HG02759 (cell line): Measurements from ENCODE around the gene MVB12B.

Experiments
- ATAC-seq: cut with Tn5 transposase; IDR thresholded peaks from one replicate; pipeline ENCODE4 v1.9.1; 2021; ENCODE audit warnings: mild to moderate bottlenecking, moderate library complexity; ENCODE audit not compliant: unreplicated experiment

The MVB12B gene

DNA sequence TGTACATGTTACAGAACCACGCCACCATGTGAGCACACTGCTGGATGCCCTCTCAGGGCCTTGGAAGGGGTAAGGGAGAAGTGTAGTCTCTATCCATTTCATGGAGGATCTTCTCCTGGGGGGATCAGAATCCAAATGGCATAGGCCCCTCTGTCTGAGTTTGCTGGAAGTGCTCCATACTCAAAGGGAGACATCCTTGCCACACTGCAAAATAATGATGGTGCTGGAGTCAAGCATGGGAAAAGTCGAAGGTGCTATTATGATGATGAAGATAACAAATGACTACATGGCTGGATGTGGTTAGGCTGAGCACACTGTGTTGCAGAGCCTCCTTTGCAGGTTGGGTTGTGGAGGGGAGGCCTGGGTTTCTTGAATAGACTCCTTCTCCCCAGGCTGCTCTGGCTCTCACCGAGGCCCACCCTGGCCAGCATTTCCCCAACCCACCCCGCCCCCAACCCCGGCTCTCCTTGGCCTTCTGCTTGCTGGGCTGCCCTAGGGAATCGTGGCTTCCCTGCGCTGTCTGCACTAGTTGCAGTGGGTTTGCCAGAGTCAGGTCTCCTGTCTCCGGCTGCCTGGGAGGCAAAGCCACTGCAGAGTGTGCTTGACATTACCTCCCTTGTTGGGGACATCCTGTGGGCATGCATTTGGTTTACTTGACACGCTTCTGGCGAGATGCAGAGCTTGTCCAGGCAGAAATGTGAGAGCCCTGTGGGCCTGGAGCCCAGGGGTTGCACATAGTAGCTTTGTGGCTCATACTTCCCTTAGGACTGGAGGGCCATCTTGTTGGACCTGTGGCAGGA lies 3.0 kb downstream of the MVB12B start:
- ATAC-seq: no peak

DNA sequence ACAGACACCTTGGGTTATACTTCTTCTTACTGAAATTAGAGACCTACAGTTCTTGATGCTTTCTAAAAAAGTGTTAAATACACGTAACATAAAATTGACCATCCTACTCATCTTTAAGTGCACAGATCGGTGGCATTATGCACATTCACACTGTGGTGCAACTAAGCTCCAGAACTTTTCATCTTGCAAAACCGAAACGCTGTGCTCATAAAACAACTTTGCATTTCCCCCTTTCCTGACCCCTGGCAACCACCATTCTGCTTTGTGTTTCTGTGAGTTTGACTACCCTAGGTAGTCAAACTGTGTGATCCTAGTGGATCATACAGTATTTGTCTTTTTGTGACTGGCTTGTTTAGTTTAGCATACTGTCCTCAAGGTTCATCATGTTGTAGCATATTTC lies 3.9 kb downstream of the MVB12B start:
- ATAC-seq: no peak

DNA sequence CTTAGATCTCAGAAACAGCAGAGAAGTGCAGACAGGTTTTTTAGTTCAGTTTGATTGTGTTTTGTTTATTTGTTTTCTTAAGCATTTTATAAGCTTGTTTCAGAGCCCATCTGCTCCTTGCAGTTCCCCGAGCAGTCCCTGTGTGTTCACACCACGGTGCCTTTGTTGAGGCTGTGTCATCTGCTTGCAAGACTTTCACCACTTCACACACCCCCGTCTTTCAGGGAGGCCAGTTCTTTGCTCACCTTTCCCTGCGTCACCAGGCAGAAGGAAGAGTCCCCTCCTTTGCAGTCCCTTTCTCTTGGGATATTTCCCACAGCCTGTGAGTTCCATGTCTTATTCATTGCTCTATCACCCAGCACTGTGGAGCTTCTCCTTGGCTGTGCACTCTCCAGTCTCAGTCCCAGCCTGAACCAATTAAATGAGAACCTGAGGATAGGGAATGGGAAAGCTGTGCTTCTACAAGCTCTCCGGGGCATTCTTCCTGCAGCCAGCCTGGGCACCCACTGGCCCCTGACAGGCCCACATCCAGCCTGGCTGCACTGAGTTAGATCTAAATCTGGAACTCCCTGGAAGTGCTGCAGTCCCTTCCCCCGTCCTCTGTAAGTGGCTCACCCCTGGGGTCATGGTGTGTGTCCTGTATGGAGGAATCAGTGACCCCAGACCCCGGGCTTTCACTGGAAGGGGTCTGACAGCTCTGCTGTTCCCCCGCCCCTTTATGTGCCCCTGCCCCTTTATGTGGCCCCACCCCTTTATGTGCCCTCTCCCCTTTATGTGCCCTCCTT lies 5.5 kb downstream of the MVB12B start:
- no peak for ATAC-seq

DNA sequence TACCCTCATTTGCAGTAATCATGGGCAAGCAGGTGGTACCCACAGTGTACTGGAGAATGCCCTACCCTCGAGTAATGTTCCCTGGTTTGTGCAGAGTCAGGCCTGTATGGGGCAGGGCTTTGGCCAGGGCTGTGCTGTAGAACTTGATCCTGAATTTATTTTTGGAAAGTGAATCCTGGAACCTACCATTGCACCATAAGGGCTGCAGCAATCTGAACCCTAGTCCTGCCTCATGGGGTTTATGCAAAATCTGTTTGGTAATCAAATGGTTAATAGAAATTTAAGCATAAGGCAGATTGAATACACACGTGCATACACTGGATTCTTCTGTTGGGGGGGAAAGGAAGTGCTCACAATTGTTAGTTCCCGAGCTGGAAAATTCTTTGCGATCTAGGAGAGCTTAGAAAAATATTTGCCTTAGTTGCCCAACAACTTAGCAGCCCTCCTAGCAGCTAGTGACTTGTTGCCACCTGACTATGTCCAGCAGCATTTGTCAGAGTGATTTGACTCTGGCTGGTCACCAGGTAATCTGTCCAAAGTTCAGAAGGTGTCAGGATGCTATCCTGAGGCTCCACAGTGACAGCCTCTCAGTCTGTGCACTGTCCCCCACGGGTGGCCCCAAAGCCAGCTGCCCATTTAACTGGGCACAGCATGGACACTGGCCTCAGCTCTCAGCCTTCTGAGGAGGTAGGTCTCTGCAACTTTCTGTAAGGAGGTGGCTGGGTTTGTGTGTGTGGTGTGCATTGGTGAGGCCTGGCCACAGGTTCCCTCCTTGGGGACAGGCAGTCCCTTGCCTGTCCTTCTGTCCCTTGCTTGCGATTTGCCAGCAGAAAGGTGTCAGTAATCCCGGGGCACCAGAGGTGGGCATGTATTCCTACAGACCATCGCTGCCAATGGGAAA lies 8.3 kb downstream of the MVB12B start:
- no peak for ATAC-seq

DNA sequence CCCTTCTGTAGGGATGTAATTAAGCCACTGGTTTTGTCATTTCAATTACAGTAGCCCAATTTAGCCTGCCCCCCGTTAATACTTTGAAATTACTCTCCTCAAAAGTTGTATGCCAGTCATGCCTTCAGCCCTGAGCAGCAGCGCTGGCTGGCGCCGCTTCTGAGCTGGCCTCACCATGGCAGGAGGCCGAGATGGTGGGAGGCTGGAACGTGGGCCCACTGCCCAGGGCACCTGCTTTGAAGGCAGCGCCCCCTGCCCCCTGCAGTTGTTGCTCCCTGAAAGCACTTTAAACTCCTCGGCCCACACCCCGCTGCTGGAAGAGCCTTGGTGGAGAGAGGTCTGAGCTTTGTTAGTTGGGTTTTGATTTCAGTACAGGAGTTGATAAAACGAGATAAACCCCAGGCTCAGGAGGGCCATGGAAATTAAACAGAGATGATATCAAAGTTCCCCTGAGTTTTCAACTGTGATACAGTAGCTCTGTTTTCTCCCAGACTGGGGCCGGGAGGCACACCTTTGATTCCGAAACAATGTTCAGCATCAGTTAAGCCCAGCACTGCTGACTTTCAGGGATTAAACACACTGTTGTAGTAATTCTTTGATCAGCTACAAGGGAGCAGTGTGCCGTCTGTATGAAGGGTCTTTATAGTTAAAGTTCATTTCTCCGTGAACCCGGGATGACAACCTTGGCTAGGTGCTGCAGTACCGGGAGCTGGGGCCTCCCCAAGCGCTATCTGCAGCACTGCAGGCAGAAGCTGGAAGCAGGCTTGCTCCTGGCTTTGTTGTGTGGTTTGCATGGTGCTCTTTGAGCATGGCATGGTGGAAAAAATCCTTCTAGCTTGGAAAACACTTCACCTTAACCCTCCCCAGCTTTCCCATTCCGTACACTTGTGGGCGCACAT lies 9.5 kb downstream of the MVB12B start:
- no peak for ATAC-seq

DNA sequence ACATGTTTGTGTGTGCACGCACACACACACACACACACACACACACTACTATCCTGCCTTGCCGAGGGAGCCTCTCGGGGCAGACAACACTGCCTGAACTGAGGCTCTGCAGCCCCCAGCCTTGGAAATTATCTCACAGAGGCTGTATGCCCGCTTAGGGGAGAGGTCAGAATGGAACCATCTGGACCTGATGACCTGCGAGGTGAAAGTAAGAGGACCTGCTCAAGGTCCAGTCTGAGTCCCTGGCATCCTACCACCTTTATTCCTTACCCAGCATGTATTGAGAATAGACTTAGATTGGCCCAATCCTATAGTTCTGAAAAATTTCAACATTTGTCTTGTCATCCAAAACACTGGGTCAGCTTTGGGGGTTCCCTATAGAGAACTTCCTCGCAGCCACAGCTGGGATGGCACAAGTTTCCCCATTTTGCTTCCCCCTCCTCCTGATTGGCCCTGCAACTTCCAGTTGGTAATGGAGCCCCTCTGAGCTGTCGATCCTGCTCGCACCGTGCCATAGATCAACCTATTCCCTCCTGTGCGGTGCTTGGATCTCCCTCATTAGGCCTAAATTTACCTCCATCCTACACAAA lies 10.2 kb downstream of the MVB12B start:
- ATAC-seq: no peak

DNA sequence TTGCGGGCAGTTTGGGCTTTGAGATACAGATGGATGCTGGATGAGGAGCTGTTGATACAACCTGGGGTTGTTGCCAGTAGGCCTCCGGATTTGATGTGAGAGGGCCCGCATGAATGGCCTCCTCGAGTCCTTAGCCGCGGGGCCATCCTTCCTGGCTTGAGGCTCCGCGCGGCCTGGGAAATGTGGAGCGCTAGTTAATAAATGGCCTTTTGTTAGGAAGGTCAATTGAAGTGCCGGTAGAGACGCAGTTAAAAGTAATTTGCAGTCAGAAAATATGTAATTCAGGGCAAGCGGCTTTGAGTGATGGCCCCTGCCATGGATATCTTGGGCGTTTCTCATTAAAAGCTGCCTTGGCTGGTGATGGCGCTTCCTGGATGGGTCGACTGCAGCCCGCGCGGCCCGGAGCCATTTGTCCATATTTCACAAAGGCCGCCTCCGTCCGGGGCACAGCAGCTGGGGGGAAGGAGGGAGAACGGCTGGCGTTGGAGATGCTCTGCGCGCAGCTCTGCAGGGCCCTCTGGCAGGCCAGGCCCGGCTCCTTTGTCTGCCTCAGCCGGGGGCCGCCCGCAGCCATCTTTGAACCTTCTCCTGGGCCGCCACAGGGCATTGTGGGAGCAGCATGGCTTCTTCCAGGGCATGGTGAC lies 11.2 kb downstream of the MVB12B start:
- ATAC-seq: no peak

DNA sequence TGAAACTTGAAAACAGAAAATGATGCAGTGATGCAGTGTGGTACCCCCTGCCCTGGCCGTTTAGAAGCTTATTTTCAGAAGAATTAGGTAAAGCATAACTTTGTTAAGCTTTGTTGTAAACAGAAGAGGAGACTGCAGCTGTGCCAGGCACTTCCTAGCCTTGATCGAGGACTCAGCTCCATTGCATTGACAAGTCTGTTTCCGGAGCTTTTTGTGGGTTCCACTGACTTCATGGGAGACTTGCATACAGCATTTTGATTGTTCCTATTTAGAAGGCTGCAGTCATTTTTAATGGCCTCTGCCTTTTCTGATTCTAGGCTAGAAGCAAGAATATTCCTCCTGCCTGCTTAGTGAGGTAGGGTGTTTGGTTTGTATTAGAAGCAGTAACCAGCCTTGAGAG lies 12.3 kb downstream of the MVB12B start:
- no peak for ATAC-seq

DNA sequence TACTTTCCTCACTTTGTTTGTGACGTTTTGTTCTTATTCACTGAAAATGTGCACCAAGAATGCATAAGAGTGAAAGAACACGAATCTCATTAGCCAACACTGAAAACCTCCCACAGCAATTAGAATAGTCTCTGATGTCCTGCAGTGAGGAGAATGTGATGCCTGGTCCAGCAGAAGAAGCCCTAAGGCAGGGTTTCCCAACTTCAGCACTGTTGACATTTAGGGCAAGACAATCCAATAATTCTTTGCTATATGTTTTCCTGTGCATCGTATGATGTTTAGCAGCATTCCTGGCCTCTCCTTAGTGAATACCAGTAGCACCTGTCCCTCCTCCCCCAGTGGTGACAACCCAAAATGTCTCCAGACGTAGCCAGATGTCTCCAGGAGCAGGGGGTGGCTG lies 14.8 kb downstream of the MVB12B start:
- ATAC-seq: no peak

DNA sequence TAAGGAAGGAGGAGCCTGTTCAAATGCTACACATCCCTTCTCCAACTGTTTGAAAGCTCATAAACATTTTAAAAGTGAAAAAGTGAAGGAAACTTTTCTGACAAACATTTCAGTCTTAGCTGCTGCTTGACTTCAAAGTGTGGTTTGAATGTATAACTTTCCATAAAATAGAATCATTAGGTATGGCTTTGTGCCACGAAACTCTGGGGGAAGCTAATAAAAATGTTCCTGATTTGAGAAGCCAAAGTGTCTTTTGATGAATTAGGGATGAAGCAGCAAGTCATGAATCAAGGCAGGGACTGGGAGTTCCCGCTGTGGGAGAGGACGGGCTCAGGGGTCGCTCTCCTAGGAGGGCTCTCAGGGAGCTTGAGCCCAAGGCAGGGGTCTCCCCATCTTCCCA lies 15.3 kb downstream of the MVB12B start:
- no peak for ATAC-seq

DNA sequence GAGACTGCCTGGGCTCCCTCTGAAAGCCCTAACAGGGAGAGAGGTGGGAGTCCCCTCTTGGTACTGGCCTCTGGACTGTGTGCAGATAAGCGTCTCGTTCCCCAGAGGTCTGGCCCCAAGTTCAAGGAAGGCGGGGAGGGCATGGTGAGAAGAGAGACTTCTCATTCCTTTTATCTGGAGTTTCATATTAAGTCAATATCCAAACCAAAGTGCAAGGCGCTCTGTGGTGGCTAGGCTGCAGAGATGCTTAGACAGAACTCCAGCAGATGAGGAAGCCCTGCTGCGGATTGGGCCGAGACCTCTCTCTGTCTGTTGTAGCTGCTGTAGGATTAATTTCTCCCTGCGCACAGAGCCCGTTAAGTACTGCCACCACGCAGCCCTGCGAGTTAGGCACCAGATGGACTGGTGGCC lies 16.0 kb downstream of the MVB12B start:
- no peak for ATAC-seq

DNA sequence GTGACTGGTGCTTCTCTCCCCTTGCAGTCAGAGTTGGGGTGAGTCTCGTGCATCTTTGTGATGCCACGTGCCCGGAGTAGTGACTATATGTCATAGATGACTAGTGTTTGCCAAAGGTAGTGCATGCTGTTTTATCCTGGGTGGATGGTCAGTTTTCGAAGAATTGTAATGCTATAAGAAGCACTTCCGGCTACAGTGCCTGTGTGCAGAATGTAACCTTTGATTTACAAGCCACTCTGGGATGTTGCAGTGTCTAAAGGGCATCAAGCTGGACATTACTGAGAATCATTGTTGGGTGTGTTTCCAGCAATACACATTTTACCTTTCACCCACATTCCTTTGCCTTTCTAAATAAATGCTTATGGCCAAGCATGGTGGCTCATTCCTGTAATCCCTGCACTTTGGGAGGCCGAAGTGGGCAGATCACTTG lies 16.7 kb downstream of the MVB12B start:
- no peak for ATAC-seq

DNA sequence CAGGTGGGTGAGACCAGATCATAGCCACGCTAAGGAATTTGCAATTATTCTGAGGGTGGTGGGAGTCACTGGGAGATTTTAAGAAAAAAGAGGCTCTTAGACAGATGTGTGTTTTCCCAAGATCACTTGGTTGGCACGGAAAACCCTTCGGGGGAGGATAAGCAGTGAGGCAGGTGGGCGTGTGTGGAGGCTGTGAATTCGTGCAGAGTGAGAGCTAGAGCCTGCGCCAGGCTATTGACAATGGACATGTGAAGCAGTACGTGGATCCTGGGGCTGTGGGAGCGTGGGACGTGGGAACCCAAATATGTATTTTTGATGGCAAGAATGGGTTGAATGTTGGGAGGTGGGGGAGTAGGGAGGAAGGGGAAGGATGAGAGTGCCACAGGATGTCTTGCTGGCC lies 19.4 kb downstream of the MVB12B start:
- ATAC-seq: no peak

DNA sequence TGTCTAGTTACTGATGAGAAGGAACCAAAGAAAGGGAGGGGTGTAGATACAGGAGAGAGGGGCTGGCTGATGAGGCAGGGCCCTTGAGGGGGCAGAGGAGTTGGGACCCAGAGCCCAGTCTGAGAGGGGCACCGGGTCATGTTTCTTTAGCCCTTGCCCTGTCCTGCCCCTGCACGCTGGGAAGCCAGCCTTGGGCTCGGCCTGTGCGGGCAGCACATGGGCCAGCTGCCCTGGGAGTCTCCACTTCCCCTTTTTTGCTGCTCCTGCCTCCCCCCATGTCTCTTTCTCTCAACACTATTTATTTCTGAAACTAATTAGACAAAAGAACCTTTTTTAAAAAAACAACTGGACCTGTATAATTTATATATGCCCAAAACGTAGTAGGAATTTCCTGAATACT lies 20.5 kb downstream of the MVB12B start:
- no peak for ATAC-seq

DNA sequence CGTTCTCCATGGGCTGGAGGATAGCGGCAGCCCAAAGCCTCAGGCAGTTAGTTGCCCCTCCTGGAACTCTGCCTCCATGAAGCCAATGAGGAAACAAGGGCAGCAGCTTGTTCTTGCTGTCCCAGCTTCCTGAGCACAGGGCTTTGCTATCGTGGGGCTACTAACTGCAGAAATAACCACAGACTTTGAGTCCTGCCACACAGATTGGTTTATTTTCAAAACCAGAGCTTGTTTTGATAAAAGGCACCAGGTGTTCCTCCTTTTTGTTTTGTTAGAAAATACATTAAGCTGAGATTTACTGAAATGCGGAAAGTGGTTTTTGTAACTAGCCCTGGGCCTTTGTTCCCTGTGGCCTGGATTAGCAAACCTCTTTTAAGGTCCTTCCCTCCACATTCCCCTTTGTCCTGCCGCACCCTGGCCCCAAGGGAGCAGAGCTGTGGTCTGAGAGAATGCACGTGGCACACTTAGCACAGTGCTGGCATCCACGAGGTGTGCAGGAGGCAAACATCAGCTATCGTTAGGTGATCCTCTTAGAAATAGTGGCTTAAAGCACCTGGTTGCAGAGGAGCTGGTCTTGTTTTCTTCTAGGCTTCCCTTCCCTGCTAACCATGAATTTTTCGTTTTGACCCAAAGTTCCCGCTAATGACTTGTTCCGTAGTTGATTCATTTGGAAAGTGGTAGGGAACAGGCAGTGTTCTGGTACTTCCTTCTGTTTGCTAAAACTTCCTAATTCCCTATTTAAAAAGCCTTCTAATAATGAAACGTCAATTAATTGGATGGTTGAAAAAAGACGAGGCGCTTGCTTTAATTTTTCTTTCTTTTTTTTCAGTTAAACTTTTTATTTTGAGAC lies 21.5 kb downstream of the MVB12B start:
- no peak for ATAC-seq

DNA sequence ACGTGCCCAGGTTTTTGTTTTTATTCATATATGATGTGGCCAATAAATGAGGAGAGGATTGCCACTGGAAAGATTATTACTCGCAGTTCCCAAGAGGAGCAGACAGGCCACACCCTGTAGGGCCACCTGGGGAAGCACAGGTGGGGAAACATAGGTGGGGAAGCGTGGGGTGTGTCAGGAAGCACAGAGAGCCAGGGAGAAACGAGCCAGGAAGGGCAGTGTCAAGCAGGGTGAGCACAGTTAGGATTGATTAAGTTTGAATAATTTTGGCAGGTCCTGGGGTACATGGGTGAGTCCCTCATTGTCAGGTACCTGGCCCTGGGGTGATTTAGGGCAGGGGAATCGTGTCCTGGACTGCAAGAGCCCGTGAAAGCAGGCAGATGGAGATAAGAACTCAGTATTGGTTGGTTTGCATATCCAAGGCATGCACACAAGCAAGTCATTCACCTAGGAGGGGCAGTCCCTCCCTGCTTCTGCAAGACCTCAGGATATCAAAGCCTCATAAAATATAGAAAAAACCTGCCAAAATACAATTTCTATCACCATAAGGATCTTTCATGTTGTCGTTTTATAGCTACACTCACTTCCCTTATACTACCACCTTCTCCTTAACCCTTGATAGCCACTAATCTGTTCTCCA lies 22.4 kb downstream of the MVB12B start:
- ATAC-seq: no peak

DNA sequence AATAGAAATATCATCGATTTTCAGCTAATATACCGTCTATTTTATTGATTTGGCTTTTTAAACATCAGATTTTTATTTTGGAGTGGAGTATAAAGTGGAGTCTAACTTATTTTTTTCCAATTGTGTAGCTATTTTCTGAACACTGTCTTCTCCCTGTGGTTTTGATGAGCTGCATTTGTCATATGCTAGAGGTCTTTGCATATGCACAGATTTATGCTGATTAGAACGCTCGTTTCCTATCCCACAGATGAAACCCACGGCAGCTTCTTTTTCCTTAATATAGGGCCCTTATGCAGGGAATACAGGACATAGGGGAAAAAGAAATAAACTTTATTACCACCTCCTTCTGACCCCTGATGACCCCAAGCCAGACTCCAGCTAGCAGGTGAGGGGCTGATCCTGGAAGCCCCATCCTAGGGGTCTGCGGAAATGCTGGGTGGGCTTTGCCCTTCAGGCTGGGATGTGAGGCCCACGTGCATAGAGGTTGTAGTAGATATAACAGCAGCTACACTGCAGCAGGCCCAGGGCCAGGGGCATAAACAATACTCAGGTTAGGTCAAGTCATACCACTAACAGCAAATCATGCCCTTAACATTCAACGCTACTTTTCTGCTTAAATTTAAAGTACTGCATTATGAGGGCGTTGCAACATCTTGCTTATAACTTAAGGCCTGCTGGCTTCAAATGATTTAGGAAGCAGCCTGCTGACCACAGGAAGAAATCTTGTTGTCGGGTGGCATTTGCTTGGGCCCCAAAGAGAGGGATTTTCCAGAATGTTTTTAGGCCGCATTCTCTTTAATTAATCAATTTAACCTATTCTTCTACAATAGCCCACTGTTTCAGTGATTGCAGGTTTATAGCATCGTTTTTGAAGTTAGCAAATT lies 28.5 kb downstream of the MVB12B start:
- ATAC-seq: no peak
